Measurements from ENCODE around the gene GOLGA6C.

GOLGA6C gene

GRCh38 chr15:75211436-75212199 is 46.5 kb upstream of the GOLGA6C start:
- H3K14ac ChIP-seq (ENCODE audit: low read length): no peak overlapping the region
- H3K36me3 ChIP-seq (replicated peaks in 1 of 2; ENCODE audit: control insufficient read depth in 2 of 2, insufficient read depth in 2 of 2, low read length in 2 of 2): peaks cover 39 to 70% of the 10 kb centered on the region in 2 donors
- no peak overlapping the region for H2BK120ac ChIP-seq (ENCODE audit: low read depth, low read length)
- WGBS, 2 donors (ENCODE audit: extremely low coverage in 2 of 2, insufficient read length in 2 of 2, insufficient replicate concordance in 1 of 2): no CpG with 5 or more reads among the region's 9 CpGs
- no peak overlapping the region for H3K18ac ChIP-seq (ENCODE audit: low read length)
- H3K27me3 ChIP-seq (ENCODE audit: control insufficient read depth in 3 of 3, insufficient read depth in 3 of 3, low read depth in 1 of 3, low read length in 3 of 3): no peaks in the 10 kb centered on the region
- H3K79me1 ChIP-seq (ENCODE audit: low read depth, low read length): peaks cover 10% of the 10 kb centered on the region
- no peak overlapping the region for H2AK5ac ChIP-seq (ENCODE audit: low read depth, low read length)
- no peak overlapping the region for H3K4ac ChIP-seq (ENCODE audit: low read length)
- no peak overlapping the region for H4K91ac ChIP-seq (ENCODE audit: low read depth, low read length, poor library complexity)
- H2BK15ac ChIP-seq (ENCODE audit: low read length): no peak overlapping the region
- H3K4me1 ChIP-seq (ENCODE audit: control insufficient read depth in 2 of 2, insufficient read depth in 1 of 2, low read depth in 1 of 2, low read length in 2 of 2): no peaks in the 10 kb centered on the region
- H3K9ac ChIP-seq (ENCODE audit: low read depth, low read length, poor library complexity): no peak overlapping the region
- H2BK5ac ChIP-seq (ENCODE audit: low read length): no peak overlapping the region
- no peaks in the 10 kb centered on the region for H3K9me3 ChIP-seq (replicated peaks in 1 of 2; ENCODE audit: control insufficient read depth in 2 of 2, insufficient read depth in 1 of 2, low read depth in 1 of 2, low read length in 2 of 2)
- H3K27ac ChIP-seq (replicated peaks; ENCODE audit: low read length): no peak overlapping the region
- no peak overlapping the region for H3K4me3 ChIP-seq (ENCODE audit: low read length in 2 of 2)
- H3K23ac ChIP-seq (ENCODE audit: low read depth, low read length, poor library complexity): no peak overlapping the region
- H2AFZ ChIP-seq (ENCODE audit: low read length): no peak overlapping the region
- DNase-seq (ENCODE audit: low spot score): no peak
- H2BK12ac ChIP-seq (ENCODE audit: low read length): no peak overlapping the region
- H3K4me2 ChIP-seq (ENCODE audit: insufficient read depth, low read length, poor library complexity, severe bottlenecking): no peak overlapping the region
- H4K8ac ChIP-seq (ENCODE audit: low read depth, low read length): no peak overlapping the region

DNA sequence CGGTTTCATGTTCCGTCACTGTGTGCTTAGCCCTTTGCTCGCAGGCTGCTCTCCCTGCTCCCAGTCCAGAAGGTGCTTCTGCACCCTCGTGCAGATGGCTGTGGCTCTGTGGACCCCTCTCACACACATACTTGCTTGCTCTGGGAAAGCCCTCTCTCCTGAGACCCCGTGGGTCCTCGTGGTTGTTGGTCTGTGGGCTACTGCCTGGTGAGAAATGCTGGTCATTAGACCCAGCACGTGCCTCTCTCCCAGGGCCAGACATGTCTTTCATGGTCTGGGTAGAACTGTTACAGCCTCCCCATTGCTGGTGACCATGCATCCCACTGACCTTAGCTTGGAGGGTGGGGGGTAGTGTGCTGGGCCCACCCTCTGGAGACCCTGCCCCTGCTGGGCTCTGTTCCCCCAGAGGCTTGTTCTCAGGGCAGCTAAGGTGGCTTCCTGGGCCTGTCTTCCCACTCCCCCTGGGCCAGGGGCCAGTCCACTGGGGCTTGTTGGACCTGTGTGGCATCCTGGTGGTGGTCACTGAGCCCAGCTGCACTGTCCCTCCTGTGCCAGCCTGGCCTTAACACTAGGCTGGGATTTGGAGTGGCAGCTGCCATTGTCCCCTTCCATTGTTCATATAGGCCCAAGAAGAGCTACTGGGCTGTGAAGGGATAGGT is 45.8 kb upstream of the GOLGA6C start:
- no peak overlapping the region for H3K9ac ChIP-seq (ENCODE audit: low read depth, low read length, poor library complexity)
- no peaks in the 10 kb centered on the region for H3K9me3 ChIP-seq (replicated peaks in 1 of 2; ENCODE audit: control insufficient read depth in 2 of 2, insufficient read depth in 1 of 2, low read depth in 1 of 2, low read length in 2 of 2)
- no peak overlapping the region for H2BK15ac ChIP-seq (ENCODE audit: low read length)
- no peak overlapping the region for H3K4me3 ChIP-seq (ENCODE audit: low read length in 2 of 2)
- no peak overlapping the region for H3K4me2 ChIP-seq (ENCODE audit: insufficient read depth, low read length, poor library complexity, severe bottlenecking)
- H3K27me3 ChIP-seq (ENCODE audit: control insufficient read depth in 3 of 3, insufficient read depth in 3 of 3, low read depth in 1 of 3, low read length in 3 of 3): no peaks in the 10 kb centered on the region
- peaks cover 39 to 64% of the 10 kb centered on the region in 2 donors for H3K36me3 ChIP-seq (replicated peaks in 1 of 2; ENCODE audit: control insufficient read depth in 2 of 2, insufficient read depth in 2 of 2, low read length in 2 of 2)
- H3K27ac ChIP-seq (replicated peaks; ENCODE audit: low read length): no peak overlapping the region
- no peak overlapping the region for H2BK5ac ChIP-seq (ENCODE audit: low read length)
- no peak overlapping the region for H4K91ac ChIP-seq (ENCODE audit: low read depth, low read length, poor library complexity)
- no peak overlapping the region for H3K14ac ChIP-seq (ENCODE audit: low read length)
- no peak overlapping the region for H2BK12ac ChIP-seq (ENCODE audit: low read length)
- H4K8ac ChIP-seq (ENCODE audit: low read depth, low read length): no peak overlapping the region
- no peaks in the 10 kb centered on the region for H3K4me1 ChIP-seq (ENCODE audit: control insufficient read depth in 2 of 2, insufficient read depth in 1 of 2, low read depth in 1 of 2, low read length in 2 of 2)
- no peak overlapping the region for H2BK120ac ChIP-seq (ENCODE audit: low read depth, low read length)
- H3K23ac ChIP-seq (ENCODE audit: low read depth, low read length, poor library complexity): no peak overlapping the region
- no peak overlapping the region for H2AFZ ChIP-seq (ENCODE audit: low read length)
- H3K79me1 ChIP-seq (ENCODE audit: low read depth, low read length): peaks cover 10% of the 10 kb centered on the region
- H3K18ac ChIP-seq (ENCODE audit: low read length): no peak overlapping the region
- WGBS, 2 donors (ENCODE audit: extremely low coverage in 2 of 2, insufficient read length in 2 of 2, insufficient replicate concordance in 1 of 2): no CpG with 5 or more reads among the region's 7 CpGs
- no peak for DNase-seq (ENCODE audit: low spot score)
- H2AK5ac ChIP-seq (ENCODE audit: low read depth, low read length): no peak overlapping the region
- no peak overlapping the region for H3K4ac ChIP-seq (ENCODE audit: low read length)

GRCh38 chr15:75213212-75213767 is 44.8 kb upstream of the GOLGA6C start:
- Histone ChIP-seq H2BK15ac (ENCODE audit: low read length) (no peak overlapping the region), H3K4me3 (ENCODE audit: low read length in 2 of 2) (no peak overlapping the region), H2AK5ac (ENCODE audit: low read depth, low read length) (no peak overlapping the region), H4K8ac (ENCODE audit: low read depth, low read length) (no peak overlapping the region), H3K79me1 (ENCODE audit: low read depth, low read length) (peaks cover 7% of the 10 kb centered on the region), H2BK120ac (ENCODE audit: low read depth, low read length) (no peak overlapping the region), H2BK12ac (ENCODE audit: low read length) (no peak overlapping the region), H3K27me3 (ENCODE audit: control insufficient read depth in 3 of 3, insufficient read depth in 3 of 3, low read depth in 1 of 3, low read length in 3 of 3) (no peaks in the 10 kb centered on the region), H3K4ac (ENCODE audit: low read length) (no peak overlapping the region), H3K9me3 (replicated peaks in 1 of 2; ENCODE audit: control insufficient read depth in 2 of 2, insufficient read depth in 1 of 2, low read depth in 1 of 2, low read length in 2 of 2) (no peaks in the 10 kb centered on the region), H3K14ac (ENCODE audit: low read length) (no peak overlapping the region), H3K27ac (replicated peaks; ENCODE audit: low read length) (no peak overlapping the region), H2BK5ac (ENCODE audit: low read length) (no peak overlapping the region), H2AFZ (ENCODE audit: low read length) (no peak overlapping the region), H3K4me1 (ENCODE audit: control insufficient read depth in 2 of 2, insufficient read depth in 1 of 2, low read depth in 1 of 2, low read length in 2 of 2) (no peaks in the 10 kb centered on the region), H3K9ac (ENCODE audit: low read depth, low read length, poor library complexity) (no peak overlapping the region), H3K4me2 (ENCODE audit: insufficient read depth, low read length, poor library complexity, severe bottlenecking) (no peak overlapping the region), H3K23ac (ENCODE audit: low read depth, low read length, poor library complexity) (no peak overlapping the region), H3K36me3 (replicated peaks in 1 of 2; ENCODE audit: control insufficient read depth in 2 of 2, insufficient read depth in 2 of 2, low read length in 2 of 2) (peaks cover 32 to 54% of the 10 kb centered on the region in 2 donors), H4K91ac (ENCODE audit: low read depth, low read length, poor library complexity) (no peak overlapping the region), H3K18ac (ENCODE audit: low read length) (no peak overlapping the region)
- WGBS, 2 donors (ENCODE audit: extremely low coverage in 2 of 2, insufficient read length in 2 of 2, insufficient replicate concordance in 1 of 2): no CpG with 5 or more reads among the region's 12 CpGs
- no peak for DNase-seq (ENCODE audit: low spot score)

- H2BK5ac ChIP-seq (ENCODE audit: low read length): no peak overlapping the region
- no peak overlapping the region for H4K91ac ChIP-seq (ENCODE audit: low read depth, low read length, poor library complexity)
- H3K4me1 ChIP-seq (ENCODE audit: control insufficient read depth in 2 of 2, insufficient read depth in 1 of 2, low read depth in 1 of 2, low read length in 2 of 2): no peaks in the 10 kb centered on the region
- peaks cover 28 to 49% of the 10 kb centered on the region in 2 donors for H3K36me3 ChIP-seq (replicated peaks in 1 of 2; ENCODE audit: control insufficient read depth in 2 of 2, insufficient read depth in 2 of 2, low read length in 2 of 2)
- H3K4ac ChIP-seq (ENCODE audit: low read length): no peak overlapping the region
- H3K4me3 ChIP-seq (ENCODE audit: low read length in 2 of 2): no peak overlapping the region
- no peak overlapping the region for H3K23ac ChIP-seq (ENCODE audit: low read depth, low read length, poor library complexity)
- peaks cover 2% of the 10 kb centered on the region for H3K79me1 ChIP-seq (ENCODE audit: low read depth, low read length)
- H2BK120ac ChIP-seq (ENCODE audit: low read depth, low read length): no peak overlapping the region
- H3K9me3 ChIP-seq (replicated peaks in 1 of 2; ENCODE audit: control insufficient read depth in 2 of 2, insufficient read depth in 1 of 2, low read depth in 1 of 2, low read length in 2 of 2): no peaks in the 10 kb centered on the region
- no peak overlapping the region for H2BK15ac ChIP-seq (ENCODE audit: low read length)
- no peak overlapping the region for H3K9ac ChIP-seq (ENCODE audit: low read depth, low read length, poor library complexity)
- no peak overlapping the region for H4K8ac ChIP-seq (ENCODE audit: low read depth, low read length)
- no peak overlapping the region for H2AK5ac ChIP-seq (ENCODE audit: low read depth, low read length)
- H2AFZ ChIP-seq (ENCODE audit: low read length): no peak overlapping the region
- no peak overlapping the region for H3K4me2 ChIP-seq (ENCODE audit: insufficient read depth, low read length, poor library complexity, severe bottlenecking)
- H3K18ac ChIP-seq (ENCODE audit: low read length): no peak overlapping the region
- WGBS, 2 donors (ENCODE audit: extremely low coverage in 2 of 2, insufficient read length in 2 of 2, insufficient replicate concordance in 1 of 2): no CpG with 5 or more reads among the region's 9 CpGs
- no peak for DNase-seq (ENCODE audit: low spot score)
- no peaks in the 10 kb centered on the region for H3K27me3 ChIP-seq (ENCODE audit: control insufficient read depth in 3 of 3, insufficient read depth in 3 of 3, low read depth in 1 of 3, low read length in 3 of 3)
- H3K27ac ChIP-seq (replicated peaks; ENCODE audit: low read length): no peak overlapping the region
- no peak overlapping the region for H2BK12ac ChIP-seq (ENCODE audit: low read length)
- H3K14ac ChIP-seq (ENCODE audit: low read length): no peak overlapping the region
Measured at GRCh38 chr15:75213768-75214221, 44.3 kb upstream of the GOLGA6C start.
